ENCODE results near the gene PCDHB9. TPM values are rescaled to one million over a fixed set of nuclear protein-coding genes. Genes with fewer than 3 reads are reported as not detected.
"Not testable (repeated sequence)": the region's sequence is repeated elsewhere in the genome, so short reads cannot be mapped to it uniquely, and the experiment has no call there.

Gene PCDHB9
- total RNA-seq, 1 donor from 2014 or later, result 15.2 TPM

DNA sequence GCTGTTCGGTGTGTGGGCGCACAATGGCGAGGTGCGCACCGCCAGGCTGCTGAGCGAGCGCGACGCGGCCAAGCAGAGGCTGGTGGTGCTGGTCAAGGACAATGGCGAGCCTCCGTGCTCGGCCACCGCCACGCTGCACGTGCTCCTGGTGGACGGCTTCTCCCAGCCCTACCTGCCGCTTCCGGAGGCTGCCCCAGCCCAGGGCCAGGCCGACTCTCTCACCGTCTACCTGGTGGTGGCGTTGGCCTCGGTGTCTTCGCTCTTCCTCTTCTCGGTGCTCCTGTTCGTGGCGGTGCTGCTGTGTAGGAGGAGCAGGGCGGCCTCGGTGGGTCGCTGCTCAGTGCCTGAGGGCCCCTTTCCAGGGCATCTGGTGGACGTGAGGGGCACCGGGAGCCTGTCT lies 7.1 kb upstream of the PCDHB9 start:
- not testable (repeated sequence) for H3K4me1 Mint-ChIP-seq (ENCODE audit: unreplicated experiment); H3K27me3 Mint-ChIP-seq (ENCODE audit: unreplicated experiment); DNase-seq (ENCODE audit: low spot score); H3K27ac Mint-ChIP-seq (ENCODE audit: unreplicated experiment)
- Mint-ChIP-seq H3K36me3 (ENCODE audit: low read depth, unreplicated experiment) (peaks cover 32% of the 10 kb centered on the region), H3K9me3 (ENCODE audit: unreplicated experiment) (peaks cover 16% of the 10 kb centered on the region), H3K4me3 (ENCODE audit: unreplicated experiment) (peak overlapping the region; percentile 33)

DNA sequence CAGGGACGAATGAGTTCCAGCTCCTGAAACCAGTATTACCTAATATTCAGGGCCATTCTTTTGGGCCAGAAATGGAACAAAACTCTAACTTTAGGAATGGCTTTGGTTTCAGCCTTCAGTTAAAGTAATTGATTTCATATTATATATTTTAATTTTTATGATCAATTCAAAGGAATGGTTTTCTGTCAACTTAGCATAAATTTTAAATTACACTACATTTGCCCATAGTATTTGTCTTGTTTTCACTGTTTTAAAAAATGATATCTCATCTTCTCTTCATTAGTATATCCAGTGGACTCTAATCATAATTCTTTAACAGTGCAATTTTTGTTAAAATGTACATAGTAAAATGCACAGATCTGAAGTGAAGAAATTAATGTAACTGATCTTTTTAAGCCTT lies 6.6 kb upstream of the PCDHB9 start:
- Mint-ChIP-seq H3K36me3 (ENCODE audit: low read depth, unreplicated experiment) (peaks cover 32% of the 10 kb centered on the region), H3K4me1 (ENCODE audit: unreplicated experiment) (peaks cover 5% of the 10 kb centered on the region), H3K27me3 (ENCODE audit: unreplicated experiment) (no peaks in the 10 kb centered on the region), H3K4me3 (ENCODE audit: unreplicated experiment) (peak overlapping the region; percentile 33), H3K27ac (ENCODE audit: unreplicated experiment) (no peak overlapping the region), H3K9me3 (ENCODE audit: unreplicated experiment) (peaks cover 15% of the 10 kb centered on the region)
- TF ChIP-seq CTCF (IDR thresholded peaks at IDR 0.05; ENCODE audit: unreplicated experiment), result no peak
- no peak for DNase-seq (ENCODE audit: low spot score)

GRCh38 chr5:141182248-141182647 lies 4.7 kb upstream of the PCDHB9 start, which contains the start of gene PCDHB16:
PCDHB16 (plus strand) TSS chr5:141182387; CDS start chr5:141182560, 173 bp downstream.
- Mint-ChIP-seq H3K4me3 (ENCODE audit: unreplicated experiment) (peak within 1 kb of the TSS; percentile 88), H3K27me3 (ENCODE audit: unreplicated experiment) (peaks cover 2% of the 10 kb centered on the region), H3K4me1 (ENCODE audit: unreplicated experiment) (peaks cover 10% of the 10 kb centered on the region), H3K9me3 (ENCODE audit: unreplicated experiment) (peaks cover 15% of the 10 kb centered on the region), H3K27ac (ENCODE audit: unreplicated experiment) (peak within 1 kb of the TSS; percentile 85), H3K36me3 (ENCODE audit: low read depth, unreplicated experiment) (peaks cover 36% of the 10 kb centered on the region)
- peak; percentile 55 for TF ChIP-seq CTCF (IDR thresholded peaks at IDR 0.05; ENCODE audit: unreplicated experiment)
- peak; percentile 60 for DNase-seq (ENCODE audit: low spot score)

GRCh38 chr5:141184117-141184855 lies 2.7 kb upstream of the PCDHB9 start:
- peaks cover 46% of the 10 kb centered on the region for H3K36me3 Mint-ChIP-seq (ENCODE audit: low read depth, unreplicated experiment)
- peak overlapping the region; percentile 24 for H3K4me3 Mint-ChIP-seq (ENCODE audit: unreplicated experiment)
- not testable (repeated sequence) for DNase-seq (ENCODE audit: low spot score); H3K27ac Mint-ChIP-seq (ENCODE audit: unreplicated experiment); H3K27me3 Mint-ChIP-seq (ENCODE audit: unreplicated experiment)
- peaks cover 19% of the 10 kb centered on the region for H3K9me3 Mint-ChIP-seq (ENCODE audit: unreplicated experiment)
- peaks cover 13% of the 10 kb centered on the region for H3K4me1 Mint-ChIP-seq (ENCODE audit: unreplicated experiment)

DNA sequence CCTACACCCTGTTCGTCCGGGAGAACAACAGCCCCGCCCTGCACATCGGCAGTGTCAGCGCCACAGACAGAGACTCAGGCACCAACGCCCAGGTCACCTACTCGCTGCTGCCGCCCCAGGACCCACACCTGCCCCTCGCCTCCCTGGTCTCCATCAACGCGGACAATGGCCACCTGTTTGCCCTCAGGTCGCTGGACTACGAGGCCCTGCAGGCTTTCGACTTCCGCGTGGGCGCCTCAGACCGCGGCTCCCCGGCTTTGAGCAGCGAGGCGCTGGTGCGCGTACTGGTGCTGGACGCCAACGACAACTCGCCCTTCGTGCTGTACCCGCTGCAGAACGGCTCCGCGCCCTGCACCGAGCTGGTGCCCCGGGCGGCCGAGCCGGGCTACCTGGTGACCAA lies 1.7 kb downstream of the PCDHB9 start:
- Mint-ChIP-seq H3K36me3 (ENCODE audit: low read depth, unreplicated experiment) (peaks cover 52% of the 10 kb centered on the region), H3K4me1 (ENCODE audit: unreplicated experiment) (peaks cover 19% of the 10 kb centered on the region), H3K4me3 (ENCODE audit: unreplicated experiment) (peak overlapping the region; percentile 85), H3K9me3 (ENCODE audit: unreplicated experiment) (peaks cover 12% of the 10 kb centered on the region), H3K27ac (ENCODE audit: unreplicated experiment) (peak overlapping the region; percentile 48)
- not testable (repeated sequence) for DNase-seq (ENCODE audit: low spot score); H3K27me3 Mint-ChIP-seq (ENCODE audit: unreplicated experiment)

- peaks cover 12% of the 10 kb centered on the region for H3K9me3 Mint-ChIP-seq (ENCODE audit: unreplicated experiment)
- peaks cover 19% of the 10 kb centered on the region for H3K4me1 Mint-ChIP-seq (ENCODE audit: unreplicated experiment)
- not testable (repeated sequence) for H3K27ac Mint-ChIP-seq (ENCODE audit: unreplicated experiment); DNase-seq (ENCODE audit: low spot score); H3K27me3 Mint-ChIP-seq (ENCODE audit: unreplicated experiment)
- peaks cover 52% of the 10 kb centered on the region for H3K36me3 Mint-ChIP-seq (ENCODE audit: low read depth, unreplicated experiment)
- peak overlapping the region; percentile 69 for H3K4me3 Mint-ChIP-seq (ENCODE audit: unreplicated experiment)
Measured at GRCh38 chr5:141189131-141189530, 2.2 kb downstream of the PCDHB9 start.

- H3K4me3 Mint-ChIP-seq (ENCODE audit: unreplicated experiment), result peak within 1 kb of the TSS; percentile 77
- peak; percentile 73 for DNase-seq (ENCODE audit: low spot score)
- H3K4me1 Mint-ChIP-seq (ENCODE audit: unreplicated experiment), result peaks cover 15% of the 10 kb centered on the region
- TF ChIP-seq CTCF (IDR thresholded peaks at IDR 0.05; ENCODE audit: unreplicated experiment), result peak; percentile 88
- peaks cover 10% of the 10 kb centered on the region for H3K9me3 Mint-ChIP-seq (ENCODE audit: unreplicated experiment)
- H3K36me3 Mint-ChIP-seq (ENCODE audit: low read depth, unreplicated experiment), result peaks cover 47% of the 10 kb centered on the region
- peaks cover 5% of the 10 kb centered on the region for H3K27me3 Mint-ChIP-seq (ENCODE audit: unreplicated experiment)
- no peak within 1 kb of the TSS for H3K27ac Mint-ChIP-seq (ENCODE audit: unreplicated experiment)
Measured at GRCh38 chr5:141192110-141192725, 5.3 kb downstream of the PCDHB9 start, which contains the start of gene PCDHB10. PCDHB10 (plus strand) TSS chr5:141192353; CDS start chr5:141192553, 200 bp downstream.

- H3K27ac Mint-ChIP-seq (ENCODE audit: unreplicated experiment); H3K27me3 Mint-ChIP-seq (ENCODE audit: unreplicated experiment); H3K9me3 Mint-ChIP-seq (ENCODE audit: unreplicated experiment); H3K4me3 Mint-ChIP-seq (ENCODE audit: unreplicated experiment); DNase-seq (ENCODE audit: low spot score): not testable (repeated sequence)
- Mint-ChIP-seq H3K36me3 (ENCODE audit: low read depth, unreplicated experiment) (peaks cover 37% of the 10 kb centered on the region), H3K4me1 (ENCODE audit: unreplicated experiment) (peaks cover 11% of the 10 kb centered on the region)
Measured at GRCh38 chr5:141194332-141194731, 7.4 kb downstream of the PCDHB9 start.

Data from endothelial cell (in vitro differentiated cells).